Measurements from ENCODE around the gene MED19. TPM values are rescaled to one million over a fixed set of nuclear protein-coding genes. Genes with fewer than 3 reads are reported as not detected.
"Not testable (repeated sequence)": the region's sequence is repeated elsewhere in the genome, so short reads cannot be mapped to it uniquely, and the experiment has no call there.

MED19 gene
- total RNA-seq, 2 experiments from 2014 or later, result 11.1 to 17.5 TPM

GRCh38 chr11:57728829-57729228 lies 16.8 kb upstream of the MED19 start:
- intact Hi-C loops (cut with micrococcal nuclease; ENCODE audit: unreplicated experiment), result no loop called here
- TF ChIP-seq EZH2phosphoT487 (IDR thresholded peaks at IDR 0.05; ENCODE audit: borderline replicate concordance, low read depth, low read length) (no peak), CTCF (conservative IDR thresholded peaks at IDR 0.05; ENCODE audit: low read length) (no peak)
- Histone ChIP-seq H3K4me2 (ENCODE audit: low read length) (peak overlapping the region; percentile 33; the same call in 1 of the 2 replicates), H3K4me3 (ENCODE audit: low read depth, low read length, poor library complexity, severe bottlenecking) (no peak overlapping the region), H3K4me1 (ENCODE audit: insufficient read depth, low read length, poor library complexity, severe bottlenecking) (peaks cover 12% of the 10 kb centered on the region), H3K9me2 (ENCODE audit: insufficient read depth, low read length) (no peaks in the 10 kb centered on the region), H3K36me3 (ENCODE audit: insufficient read depth, low read length) (peaks cover 69% of the 10 kb centered on the region), H4K20me1 (ENCODE audit: insufficient read depth, low read length) (peaks cover 13% of the 10 kb centered on the region), H3K79me2 (ENCODE audit: insufficient read depth, low read depth, low read length) (peaks cover 96% of the 10 kb centered on the region), H3K27ac (ENCODE audit: low read depth, low read length, poor library complexity, severe bottlenecking) (peak overlapping the region; percentile 12), H2AFZ (ENCODE audit: low read length) (no peak overlapping the region), H3K9me3 (ENCODE audit: low read length) (no peaks in the 10 kb centered on the region)
- CTCF ChIA-PET (ENCODE audit: unreplicated experiment), result interaction anchor here (0.5 kb wide), 1 partner anchor 402 kb away, joined by 3 read pairs; no protein-coding TSS in a partner anchor
- POLR2A ChIA-PET, result interaction anchor here (0.6 to 0.7 kb wide), 2 partner anchors 14 to 56 kb away, joined by 3 to 6 read pairs; no protein-coding TSS in a partner anchor
- no peak for DNase-seq (ENCODE audit: low spot score)
- no TSS peak for BruUV-seq (replicated peaks)

GRCh38 chr11:57727185-57727584 lies 15.2 kb upstream of the MED19 start:
- Histone ChIP-seq H3K9me3 (ENCODE audit: low read length) (no peaks in the 10 kb centered on the region), H3K79me2 (ENCODE audit: insufficient read depth, low read depth, low read length) (peaks cover 96% of the 10 kb centered on the region), H3K4me1 (ENCODE audit: insufficient read depth, low read length, poor library complexity, severe bottlenecking) (peaks cover 12% of the 10 kb centered on the region), H4K20me1 (ENCODE audit: insufficient read depth, low read length) (peaks cover 13% of the 10 kb centered on the region), H2AFZ (ENCODE audit: low read length) (no peak overlapping the region), H3K9me2 (ENCODE audit: insufficient read depth, low read length) (no peaks in the 10 kb centered on the region), H3K27ac (ENCODE audit: low read depth, low read length, poor library complexity, severe bottlenecking) (no peak overlapping the region), H3K36me3 (ENCODE audit: insufficient read depth, low read length) (peaks cover 69% of the 10 kb centered on the region), H3K4me2 (ENCODE audit: low read length) (no peak overlapping the region), H3K4me3 (ENCODE audit: low read depth, low read length, poor library complexity, severe bottlenecking) (no peak overlapping the region)
- DNase-seq (ENCODE audit: low spot score), result no peak
- TF ChIP-seq CTCF (conservative IDR thresholded peaks at IDR 0.05; ENCODE audit: low read length) (no peak), EZH2phosphoT487 (IDR thresholded peaks at IDR 0.05; ENCODE audit: borderline replicate concordance, low read depth, low read length) (no peak)
- no TSS peak for BruUV-seq (replicated peaks)
- ChIA-PET POLR2A (interaction anchor here (0.8 to 1.6 kb wide), 4 partner anchors 13 to 55 kb away, joined by 3 to 6 read pairs (median 4); partner anchors contain the start of gene SELENOH), CTCF (ENCODE audit: unreplicated experiment) (no interaction called here)
- intact Hi-C loops (cut with micrococcal nuclease; ENCODE audit: unreplicated experiment), result no loop called here

GRCh38 chr11:57716726-57717125 lies 4.7 kb upstream of the MED19 start:
- BruUV-seq (replicated peaks); H2AFZ ChIP-seq (ENCODE audit: low read length); POLR2A ChIA-PET; intact Hi-C loops (cut with micrococcal nuclease; ENCODE audit: unreplicated experiment); DNase-seq (ENCODE audit: low spot score); H3K9me3 ChIP-seq (ENCODE audit: low read length); CTCF ChIA-PET (ENCODE audit: unreplicated experiment); H3K4me2 ChIP-seq (ENCODE audit: low read length); H3K4me3 ChIP-seq (ENCODE audit: low read depth, low read length, poor library complexity, severe bottlenecking); H3K27ac ChIP-seq (ENCODE audit: low read depth, low read length, poor library complexity, severe bottlenecking); H3K9me2 ChIP-seq (ENCODE audit: insufficient read depth, low read length); H4K20me1 ChIP-seq (ENCODE audit: insufficient read depth, low read length): not testable (repeated sequence)
- peaks cover 72% of the 10 kb centered on the region for H3K79me2 ChIP-seq (ENCODE audit: insufficient read depth, low read depth, low read length)
- H3K4me1 ChIP-seq (ENCODE audit: insufficient read depth, low read length, poor library complexity, severe bottlenecking), result peaks cover 15% of the 10 kb centered on the region
- peaks cover 66% of the 10 kb centered on the region for H3K36me3 ChIP-seq (ENCODE audit: insufficient read depth, low read length)

Measured in OCI-LY7 (cell line).